Keratinocyte (primary cell): ENCODE results near the gene PP2D1. TPM values are rescaled to one million over a fixed set of nuclear protein-coding genes. Genes with fewer than 3 reads are reported as not detected.
"Not testable (repeated sequence)": the region's sequence is repeated elsewhere in the genome, so short reads cannot be mapped to it uniquely, and the experiment has no call there.

Source experiments
- DNase-seq: peaks from one replicate; pipeline ENCODE4 v3.0.0-alpha.2; 2011; ENCODE audit warnings: low read depth, missing footprints, low spot score
- FAIRE-seq: peaks from 2 replicates; lab custom pipeline; 2011; peaks lifted over from hg19 to GRCh38; lab: Jason Lieb, UNC
- H2AFZ ChIP-seq: 2 replicates; pipeline ENCODE4 v1.6.0; 2012; ENCODE audit warnings: low read length, control low read depth, inconsistent platforms; ENCODE audit not compliant: control insufficient read depth
- H3K27ac ChIP-seq: 2 replicates; pipeline ENCODE4 v1.5.1; 2011; ENCODE audit warnings: low read length; ENCODE audit not compliant: control insufficient read depth, insufficient read depth
- H3K27me3 ChIP-seq: 3 replicates; pipeline ENCODE4 v1.6.0; 2011; ENCODE audit warnings: low read length; ENCODE audit not compliant: control insufficient read depth, insufficient read depth; ENCODE audit errors: extremely low read depth
- H3K36me3 ChIP-seq, 2 experiments: 2 replicates in 1 of 2; 3 replicates in 1 of 2; pipeline ENCODE4 v1.5.1; 2011; ENCODE audit warnings: low read length in 2 of 2, mild to moderate bottlenecking in 1 of 2; ENCODE audit not compliant: control insufficient read depth in 2 of 2, insufficient read depth in 2 of 2; ENCODE audit errors: extremely low read depth in 1 of 2
- H3K4me1 ChIP-seq: 3 replicates; pipeline ENCODE4 v1.5.1; 2011; ENCODE audit warnings: low read length; ENCODE audit not compliant: control insufficient read depth, insufficient read depth; ENCODE audit errors: extremely low read depth
- H3K4me2 ChIP-seq: 3 replicates; pipeline ENCODE4 v1.6.0; 2011; ENCODE audit warnings: low read depth, low read length; ENCODE audit not compliant: control insufficient read depth, insufficient read depth; ENCODE audit errors: extremely low read depth
- H3K4me3 ChIP-seq, 3 experiments: fragments of 200-600 bp in 1 of 3; sonication (generic) in 1 of 3; 2 replicates in 2 of 3; 3 replicates in 1 of 3; pipeline ENCODE4 v1.5.1; 2011 to 2016; ENCODE audit warnings: low read length in 3 of 3, mild to moderate bottlenecking in 3 of 3, control low read depth in 2 of 3, inconsistent platforms in 1 of 3, low read depth in 1 of 3, mixed read lengths in 1 of 3, mixed run types in 1 of 3, moderate library complexity in 1 of 3; ENCODE audit not compliant: control insufficient read depth in 2 of 3, insufficient read depth in 2 of 3; ENCODE audit errors: extremely low read depth in 1 of 3
- H3K79me2 ChIP-seq: 2 replicates; pipeline ENCODE4 v1.6.0; 2012; ENCODE audit warnings: low read length; ENCODE audit not compliant: control insufficient read depth, insufficient read depth
- H3K9ac ChIP-seq: 3 replicates; pipeline ENCODE4 v1.6.0; 2011; ENCODE audit warnings: low read length; ENCODE audit not compliant: control insufficient read depth, insufficient read depth; ENCODE audit errors: extremely low read depth
- H3K9me1 ChIP-seq: 3 replicates; pipeline ENCODE4 v1.6.0; 2011; ENCODE audit warnings: low read length; ENCODE audit not compliant: control insufficient read depth, insufficient read depth; ENCODE audit errors: extremely low read depth
- H3K9me3 ChIP-seq: 2 replicates; pipeline ENCODE4 v1.5.1; 2012; ENCODE audit warnings: low read depth, low read length; ENCODE audit not compliant: control insufficient read depth
- H4K20me1 ChIP-seq: 3 replicates; pipeline ENCODE4 v1.6.0; 2011; ENCODE audit warnings: low read length; ENCODE audit not compliant: control insufficient read depth, insufficient read depth; ENCODE audit errors: extremely low read depth
- EZH2 ChIP-seq: IDR thresholded peaks from one replicate; pipeline ENCODE4 v1.6.1; 2012; ENCODE audit warnings: inconsistent platforms, mild to moderate bottlenecking, low read length, moderate library complexity
- dilution Hi-C: fragments of 300-500 bp; cut with MboI; formaldehyde crosslinking; loops from one replicate; pipeline ENCODE4 v1.7.0; 2020; ENCODE audit warnings: low sequenced_read_pairs; ENCODE audit not compliant: extremely low pct_ligation_motif_present
- polyA plus RNA-seq, 5 experiments: library from polyadenylated mRNA; depleted of rRNA in 3 of 5; stranded (reverse) in 3 of 5; stranded (forward) in 1 of 5; unstranded in 1 of 5; fragments of >200 nt; gene quantifications; 1 replicate in 1 of 5; 2 replicates in 3 of 5; 3 replicates in 1 of 5; pipeline versions ENCODE4 v1.2.1 to v1.2.3, GENCODE V29; 2011 to 2012; ENCODE audit warnings: missing spikeins in 2 of 5, low read depth in 1 of 5, low replicate concordance in 1 of 5
- TF ChIP-seq, protein P1 (sequence below), 3 experiments: IDR thresholded peaks in 1 of 3; conservative IDR thresholded peaks in 1 of 3; optimal IDR thresholded peaks in 1 of 3; 2 replicates in 2 of 3; 3 replicates in 1 of 3; pipeline versions ENCODE3 to v1.5.1; 2011; ENCODE audit warnings: low read length in 3 of 3, mild to moderate bottlenecking in 3 of 3, moderate library complexity in 2 of 3, control low read depth in 1 of 3, inconsistent platforms in 1 of 3; ENCODE audit not compliant: insufficient read depth in 2 of 3; ENCODE audit errors: extremely low read depth in 1 of 3

PP2D1 gene
- polyA plus RNA-seq, 1 donor (not counting 4 experiments of a cell fraction or from before 2014, with no cell fraction given): not detected

DNA sequence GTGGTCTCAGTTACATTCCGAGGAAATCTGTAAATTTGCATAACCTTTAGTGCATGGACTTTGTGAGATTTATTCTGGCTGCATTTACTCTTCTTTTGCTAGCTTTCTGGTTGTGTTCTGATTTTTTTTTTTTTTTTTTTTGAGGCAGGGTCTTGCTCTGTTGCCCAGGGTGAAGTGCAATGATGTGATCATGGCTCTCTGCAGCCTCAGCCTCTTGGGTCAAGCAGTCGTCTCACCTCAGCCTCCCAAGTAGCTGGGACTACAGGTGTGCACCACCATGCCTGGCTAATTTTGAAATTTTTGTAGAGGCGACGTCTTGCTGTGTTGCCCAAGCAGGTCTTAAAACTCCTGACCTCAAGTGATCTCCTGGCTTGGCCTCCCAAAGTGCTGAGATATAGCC is 52.6 kb downstream of the PP2D1 start:
- DNase-seq (no peak), FAIRE-seq (no peak)
- H3K4me1 ChIP-seq: no peaks in the 10 kb centered on the region
- dilution Hi-C loops: no loop called here
- no peak overlapping the region for H3K27ac ChIP-seq
- no peak overlapping the region for H3K4me3 ChIP-seq
- H3K9ac ChIP-seq: no peak overlapping the region
- H2AFZ ChIP-seq: no peak overlapping the region
- peaks cover 3 to 20% of the 10 kb centered on the region in 2 experiments for H3K36me3 ChIP-seq
- TF ChIP-seq, protein P1, sequence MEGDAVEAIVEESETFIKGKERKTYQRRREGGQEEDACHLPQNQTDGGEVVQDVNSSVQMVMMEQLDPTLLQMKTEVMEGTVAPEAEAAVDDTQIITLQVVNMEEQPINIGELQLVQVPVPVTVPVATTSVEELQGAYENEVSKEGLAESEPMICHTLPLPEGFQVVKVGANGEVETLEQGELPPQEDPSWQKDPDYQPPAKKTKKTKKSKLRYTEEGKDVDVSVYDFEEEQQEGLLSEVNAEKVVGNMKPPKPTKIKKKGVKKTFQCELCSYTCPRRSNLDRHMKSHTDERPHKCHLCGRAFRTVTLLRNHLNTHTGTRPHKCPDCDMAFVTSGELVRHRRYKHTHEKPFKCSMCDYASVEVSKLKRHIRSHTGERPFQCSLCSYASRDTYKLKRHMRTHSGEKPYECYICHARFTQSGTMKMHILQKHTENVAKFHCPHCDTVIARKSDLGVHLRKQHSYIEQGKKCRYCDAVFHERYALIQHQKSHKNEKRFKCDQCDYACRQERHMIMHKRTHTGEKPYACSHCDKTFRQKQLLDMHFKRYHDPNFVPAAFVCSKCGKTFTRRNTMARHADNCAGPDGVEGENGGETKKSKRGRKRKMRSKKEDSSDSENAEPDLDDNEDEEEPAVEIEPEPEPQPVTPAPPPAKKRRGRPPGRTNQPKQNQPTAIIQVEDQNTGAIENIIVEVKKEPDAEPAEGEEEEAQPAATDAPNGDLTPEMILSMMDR (optimal IDR thresholded peaks at IDR 0.05 in 1 of 3, IDR thresholded peaks at IDR 0.05 in 1 of 3, conservative IDR thresholded peaks at IDR 0.05 in 1 of 3; ENCODE audit: extremely low read depth in 1 of 3, insufficient read depth in 2 of 3, low read length in 3 of 3): no peak
- TF ChIP-seq EZH2: no peak
- H3K9me3 ChIP-seq: no peaks in the 10 kb centered on the region
- no peaks in the 10 kb centered on the region for H3K9me1 ChIP-seq
- peaks cover 94% of the 10 kb centered on the region for H3K79me2 ChIP-seq
- no peaks in the 10 kb centered on the region for H3K27me3 ChIP-seq
- peaks cover 7% of the 10 kb centered on the region for H4K20me1 ChIP-seq
- H3K4me2 ChIP-seq: no peak overlapping the region

DNA sequence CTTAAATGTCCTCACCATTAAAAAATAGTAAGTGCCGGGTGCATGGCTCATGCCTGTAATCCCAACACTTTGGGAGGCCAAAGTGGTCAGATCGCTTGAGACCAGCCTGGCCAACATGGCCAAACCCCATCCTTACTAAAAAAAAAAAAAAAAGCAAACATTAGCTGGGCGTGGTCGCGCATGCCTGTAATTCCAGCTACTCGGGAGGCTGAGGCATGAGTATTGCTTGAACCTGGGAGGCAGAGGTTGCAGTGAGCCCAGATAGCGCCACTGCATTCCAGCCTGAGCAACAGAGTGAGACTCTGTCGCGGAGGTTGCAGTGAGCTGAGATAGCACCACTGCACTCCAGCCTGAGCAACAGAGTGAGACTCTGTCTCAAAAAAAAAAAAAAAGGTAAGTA is 54.7 kb downstream of the PP2D1 start:
- H3K9me1 ChIP-seq, H3K4me2 ChIP-seq, H3K9me3 ChIP-seq, H3K4me1 ChIP-seq, dilution Hi-C loops, H3K9ac ChIP-seq, H3K27ac ChIP-seq, H2AFZ ChIP-seq, H3K4me3 ChIP-seq, FAIRE-seq, H4K20me1 ChIP-seq, H3K27me3 ChIP-seq, DNase-seq: not testable (repeated sequence)
- peaks cover 3 to 25% of the 10 kb centered on the region in 2 experiments for H3K36me3 ChIP-seq
- H3K79me2 ChIP-seq: peaks cover 95% of the 10 kb centered on the region

DNA sequence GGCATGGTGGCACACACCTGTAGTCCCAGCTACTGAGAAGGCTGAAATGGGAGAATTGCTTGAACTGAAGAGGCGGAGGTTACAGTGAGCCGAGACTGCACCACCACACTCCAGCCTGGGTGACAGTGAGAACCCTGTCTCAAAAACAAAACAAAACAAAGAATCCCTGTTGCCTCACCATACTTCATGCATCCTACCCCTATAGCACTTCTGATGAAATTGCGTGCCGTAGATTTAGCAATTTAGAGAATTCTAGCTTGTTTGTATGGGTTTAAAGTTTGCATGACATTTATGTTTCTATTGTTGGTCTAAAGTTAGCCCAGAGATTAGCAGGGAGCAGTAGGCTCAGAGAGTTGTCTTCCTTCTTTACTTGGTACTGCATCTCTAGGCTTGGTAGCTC is 57.4 kb downstream of the PP2D1 start:
- Histone ChIP-seq H4K20me1 (no peaks in the 10 kb centered on the region), H3K36me3 (peaks cover 6 to 27% of the 10 kb centered on the region in 2 experiments)

More for the DNA sequence above, 57.4 kb downstream of the PP2D1 start:
- dilution Hi-C loops: no loop called here
- Histone ChIP-seq H3K9ac (no peak overlapping the region), H3K9me3 (no peaks in the 10 kb centered on the region), H3K9me1 (no peaks in the 10 kb centered on the region), H3K79me2 (peaks cover 95% of the 10 kb centered on the region), H3K27ac (no peak overlapping the region), H3K4me2 (no peak overlapping the region), H3K4me3 (no peak overlapping the region), H3K4me1 (peaks cover 6% of the 10 kb centered on the region), H3K27me3 (no peaks in the 10 kb centered on the region), H2AFZ (no peak overlapping the region)
- DNase-seq (no peak), FAIRE-seq (no peak)
- TF ChIP-seq, protein P1 (optimal IDR thresholded peaks at IDR 0.05 in 1 of 3, IDR thresholded peaks at IDR 0.05 in 1 of 3, conservative IDR thresholded peaks at IDR 0.05 in 1 of 3; ENCODE audit: extremely low read depth in 1 of 3, insufficient read depth in 2 of 3, low read length in 3 of 3): no peak
- TF ChIP-seq EZH2: no peak
